ENCODE results near the gene CYP46A1.
"Not testable (repeated sequence)": the region's sequence is repeated elsewhere in the genome, so short reads cannot be mapped to it uniquely, and the experiment has no call there.

Gene CYP46A1

GRCh38 chr14:99658218-99658845 lies 25.8 kb upstream of the CYP46A1 start:
- no peak for DNase-seq

GRCh38 chr14:99659333-99659741 lies 24.8 kb upstream of the CYP46A1 start:
- DNase-seq, result no peak

DNA sequence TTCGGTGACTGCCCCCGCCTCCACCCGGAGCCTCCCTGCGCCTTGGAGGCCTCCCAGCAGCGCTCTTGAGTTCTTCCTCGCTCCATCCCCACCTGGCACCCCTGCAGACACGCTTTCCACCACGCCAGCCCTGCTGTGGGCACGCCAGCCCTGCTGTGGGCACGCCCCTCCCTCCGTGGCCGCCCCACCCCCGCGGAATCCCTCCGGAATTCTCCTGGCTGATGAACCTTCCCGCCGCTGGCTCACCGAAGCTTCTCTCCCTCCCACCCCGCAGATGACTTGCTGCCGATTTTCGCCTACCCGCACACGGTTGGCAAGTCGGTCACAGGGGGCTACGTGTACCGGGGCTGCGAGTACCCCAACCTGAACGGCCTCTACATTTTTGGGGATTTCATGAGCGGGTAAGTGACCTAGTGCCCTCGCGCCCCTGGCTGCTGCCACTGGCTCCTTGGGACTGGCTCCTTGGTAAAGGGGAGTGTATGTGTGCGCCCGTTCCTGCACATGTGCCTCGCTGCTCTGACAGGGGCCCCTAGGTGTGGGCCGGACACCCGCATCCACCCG lies 24.0 kb upstream of the CYP46A1 start:
- no peak for DNase-seq

GRCh38 chr14:99660794-99661193 lies 23.3 kb upstream of the CYP46A1 start:
- no peak for DNase-seq

DNA sequence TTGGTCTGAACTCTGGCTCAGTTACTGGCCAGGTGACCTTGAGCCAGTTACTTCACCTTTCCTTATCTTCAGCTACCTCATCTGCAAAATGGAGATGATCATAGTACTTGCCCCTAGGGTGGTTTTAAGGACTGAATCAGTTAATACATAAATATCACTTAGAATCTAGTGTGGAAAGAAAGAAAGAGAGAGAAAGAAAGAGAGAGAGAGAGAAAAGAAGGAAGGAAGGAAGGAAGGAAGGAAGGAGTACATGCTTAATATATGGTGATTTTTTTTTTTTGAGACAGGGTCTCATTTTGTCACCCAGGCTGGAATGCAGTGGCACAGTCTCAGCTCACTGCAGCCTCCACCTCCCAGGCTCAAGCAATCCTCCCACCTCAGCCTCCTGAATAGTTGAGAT lies 22.9 kb upstream of the CYP46A1 start:
- DNase-seq, result not testable (repeated sequence)

GRCh38 chr14:99662846-99663245 lies 21.3 kb upstream of the CYP46A1 start:
- DNase-seq, result no peak

GRCh38 chr14:99663386-99664057 lies 20.6 kb upstream of the CYP46A1 start:
- no peak for DNase-seq

GRCh38 chr14:99664058-99664936 lies 19.8 kb upstream of the CYP46A1 start:
- DNase-seq, result no peak

GRCh38 chr14:99664937-99665273 lies 19.2 kb upstream of the CYP46A1 start:
- no peak for DNase-seq

- DNase-seq, result no peak
These were observed 17.6 kb upstream of the CYP46A1 start for GRCh38 chr14:99666533-99666932.

DNA sequence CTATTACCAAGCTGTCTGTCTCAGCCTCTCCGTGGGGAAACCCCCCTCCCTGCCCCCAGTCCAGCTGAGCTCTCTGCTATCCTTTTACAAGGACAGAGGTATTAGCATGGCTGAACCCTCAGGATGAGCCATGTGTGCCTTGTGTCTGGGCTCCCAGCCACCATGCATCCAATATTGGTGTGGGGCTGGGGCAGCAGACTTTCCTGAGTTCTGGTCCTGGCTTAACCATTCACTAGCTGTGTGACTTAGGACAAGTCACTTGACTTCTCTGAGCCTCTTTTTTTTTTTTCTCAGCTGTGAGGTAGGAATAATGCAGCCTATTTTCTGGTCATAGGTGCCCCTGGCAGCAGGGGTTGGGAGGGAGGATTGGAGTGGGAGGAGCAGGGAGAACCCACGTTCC lies 17.1 kb upstream of the CYP46A1 start:
- no peak for DNase-seq

GRCh38 chr14:99667821-99668220 lies 16.3 kb upstream of the CYP46A1 start:
- no peak for DNase-seq

GRCh38 chr14:99668307-99669295 lies 15.5 kb upstream of the CYP46A1 start:
- DNase-seq, result no peak

DNA sequence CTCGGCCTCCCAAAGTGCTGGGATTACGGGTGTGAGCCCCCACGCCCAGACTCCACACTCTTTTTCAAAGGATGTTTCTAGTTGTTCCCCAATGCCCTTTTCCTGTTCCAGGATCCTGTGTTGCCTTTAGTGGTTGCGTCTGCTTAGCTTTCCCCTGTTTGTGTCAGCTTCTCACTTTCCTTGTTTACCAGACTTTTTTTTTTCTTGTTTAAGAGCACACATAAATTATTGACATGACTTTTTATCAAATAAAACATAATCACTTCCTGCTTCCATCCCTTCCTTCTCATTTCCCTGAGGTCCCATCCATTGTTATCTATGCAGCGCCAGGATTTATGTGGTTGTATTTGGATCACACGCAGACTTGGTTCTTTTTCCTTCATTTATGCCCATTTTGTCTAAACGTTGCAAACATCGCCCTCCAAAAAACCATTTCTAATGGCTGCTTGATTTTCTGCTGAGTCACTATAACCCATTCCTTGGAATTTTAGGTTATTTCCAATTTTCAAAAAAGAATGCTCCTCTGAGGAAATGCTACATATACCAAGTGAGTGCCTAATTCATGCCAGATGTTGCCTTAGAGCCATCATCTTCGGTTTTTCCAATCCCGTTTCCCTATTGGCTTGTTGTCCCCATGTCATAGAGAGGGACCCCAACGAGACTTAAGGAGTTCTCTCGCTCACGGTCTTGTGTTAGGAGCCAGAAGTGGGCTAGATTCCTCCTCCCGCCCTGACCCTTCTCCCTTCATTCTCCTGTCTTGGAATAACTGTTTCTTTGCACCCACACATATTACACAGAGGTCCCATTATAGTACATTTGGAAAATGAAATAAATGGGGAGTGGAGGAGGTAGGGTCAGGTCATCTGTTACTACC lies 13.5 kb upstream of the CYP46A1 start:
- DNase-seq, result no peak

- no peak for DNase-seq
These were observed 12.6 kb upstream of the CYP46A1 start for GRCh38 chr14:99671235-99672224.

GRCh38 chr14:99672506-99673304 lies 11.4 kb upstream of the CYP46A1 start:
- DNase-seq, result no peak

DNA sequence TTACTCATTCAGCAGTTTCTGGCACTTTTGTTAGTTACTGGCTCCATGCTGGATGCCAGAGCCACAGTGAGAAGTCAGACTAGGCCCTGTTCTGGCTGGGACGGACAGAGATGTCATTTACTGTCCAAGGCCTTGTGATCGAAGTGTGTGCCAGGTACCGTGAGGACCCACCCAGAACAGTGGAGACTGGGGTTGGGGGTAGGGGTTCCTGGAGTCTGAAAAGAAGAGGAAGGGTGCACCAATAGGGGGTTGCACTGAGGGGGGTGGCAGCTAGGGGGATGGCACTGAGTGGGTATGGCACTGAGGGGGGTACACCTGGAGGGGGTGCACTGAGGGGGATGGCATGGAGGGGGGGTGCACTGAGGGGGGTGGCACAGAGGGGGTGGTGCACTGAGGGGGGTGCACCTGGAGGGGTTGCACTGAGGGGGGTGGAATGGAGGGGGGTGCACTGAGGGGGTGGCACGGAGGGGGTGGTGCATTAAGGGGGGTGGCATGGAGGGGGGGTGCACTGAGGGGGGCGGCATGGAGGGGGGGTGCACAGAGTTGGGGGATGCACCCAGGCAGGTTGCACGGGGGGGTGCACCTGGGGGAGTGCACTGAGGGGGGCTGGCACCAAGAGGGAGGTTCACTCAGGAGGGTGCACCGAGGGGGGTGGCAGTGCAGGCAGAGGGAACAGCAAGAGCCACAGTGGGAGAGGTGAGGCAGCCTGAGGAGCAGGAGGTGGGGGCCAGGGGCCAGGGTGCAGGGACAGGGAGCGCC lies 10.6 kb upstream of the CYP46A1 start:
- no peak for DNase-seq

GRCh38 chr14:99674064-99674650 lies 9.9 kb upstream of the CYP46A1 start:
- no peak for DNase-seq
